OCI-M2 (cell line): ENCODE measurements around the gene TMEM74B.
"Not testable (repeated sequence)": the region's sequence is repeated elsewhere in the genome, so short reads cannot be mapped to it uniquely, and the experiment has no call there.

Experiments used
- DNase-seq: peaks from one replicate; lab custom pipeline; 2025; ENCODE audit not compliant: unreplicated experiment; lab: John Stamatoyannopoulos, UW

TMEM74B gene

DNA sequence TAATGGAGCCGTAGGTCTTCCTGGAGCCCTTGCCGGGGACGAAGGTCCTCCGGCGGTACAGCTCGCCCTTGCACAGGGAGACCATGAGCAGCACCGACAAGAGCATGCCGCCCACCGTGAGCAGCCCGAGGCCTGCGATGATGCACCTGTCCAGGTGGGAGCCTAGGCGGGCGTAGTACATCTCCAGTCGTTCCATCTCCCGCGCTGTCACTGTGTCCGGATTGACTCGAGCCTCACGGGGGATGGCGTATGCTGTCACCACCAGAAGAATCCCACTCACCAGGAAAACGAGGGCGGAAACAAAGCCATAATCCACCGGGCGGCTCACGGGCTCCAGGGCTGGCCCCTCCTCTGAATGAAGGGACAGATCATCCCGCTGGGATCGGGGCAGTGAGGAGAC lies 3.8 kb downstream of the TMEM74B start:
- no peak for DNase-seq

DNA sequence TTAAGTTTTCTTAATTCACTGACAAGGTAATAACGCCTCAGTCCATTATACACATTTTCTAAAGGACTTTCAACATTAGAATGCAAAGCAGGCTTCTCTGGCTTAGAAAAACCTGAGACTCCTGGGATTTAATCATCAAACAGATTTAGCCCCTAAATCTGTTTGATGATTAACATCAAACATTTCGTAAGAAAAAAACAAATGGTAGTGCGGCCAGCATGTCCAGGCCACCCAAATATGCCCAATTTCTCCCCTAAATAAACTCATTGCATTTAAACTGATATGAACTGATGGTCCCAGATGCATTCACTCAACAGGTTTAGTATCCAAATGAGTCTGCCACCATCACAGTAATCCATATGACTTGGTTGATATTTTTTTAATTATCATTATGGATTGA lies 6.2 kb downstream of the TMEM74B start:
- DNase-seq, result no peak

DNA sequence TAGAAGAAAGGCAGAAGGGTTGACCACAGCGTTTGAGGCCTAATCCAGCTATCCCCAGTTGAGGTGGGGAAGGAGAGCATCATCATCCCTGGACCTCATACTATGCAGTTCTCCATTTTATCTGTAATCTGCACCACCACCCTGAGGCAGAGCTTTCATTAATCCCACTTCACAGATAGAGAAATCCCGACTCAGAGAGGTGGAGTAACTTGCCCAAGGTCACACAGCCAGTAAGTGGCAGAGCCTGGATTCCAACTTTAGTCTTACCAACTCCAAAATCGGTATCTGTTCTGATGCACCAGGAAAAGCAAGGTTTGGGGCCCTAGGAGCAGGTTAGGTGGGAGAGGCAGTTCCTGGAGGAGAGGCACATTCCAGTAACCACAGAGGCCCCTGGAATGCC lies 6.7 kb downstream of the TMEM74B start:
- no peak for DNase-seq

DNA sequence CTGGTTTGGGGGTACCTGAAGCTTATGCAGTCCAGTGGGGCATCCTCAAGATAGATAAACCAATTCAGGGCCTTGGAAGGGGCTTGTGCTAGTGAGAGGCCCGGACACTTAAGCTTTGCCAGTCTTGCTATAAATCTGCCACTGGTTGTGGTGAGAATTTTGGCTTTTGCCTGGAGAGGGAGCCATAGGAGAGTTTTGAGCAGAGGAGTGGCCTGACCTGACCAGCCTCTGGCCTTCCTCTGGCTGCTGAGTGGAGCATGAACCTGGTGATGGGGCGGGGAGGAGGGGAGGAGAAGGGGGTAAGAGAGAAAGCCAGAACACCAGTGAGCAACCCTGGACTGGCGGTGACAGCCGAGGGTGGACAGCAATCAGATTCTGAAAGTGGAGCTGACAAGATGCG lies 7.1 kb downstream of the TMEM74B start:
- DNase-seq, result no peak

DNA sequence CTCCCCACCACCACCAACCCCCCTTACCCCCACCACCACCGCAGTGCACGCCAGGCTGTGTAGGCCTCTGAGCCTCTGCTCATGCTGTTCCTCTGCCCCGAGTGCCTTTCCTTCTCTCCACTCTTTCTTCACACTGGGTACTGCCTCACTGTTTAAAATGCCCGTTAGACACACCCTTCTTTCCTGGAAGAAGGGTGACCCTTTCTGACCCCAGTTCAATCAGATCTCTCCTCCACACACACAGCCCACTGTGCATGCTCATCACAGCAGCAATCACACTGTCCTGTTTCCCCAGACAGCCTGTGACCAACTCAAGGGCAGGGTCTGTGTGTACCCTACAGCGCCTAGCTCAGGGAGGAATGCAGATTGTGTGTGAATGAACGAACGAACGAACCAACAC lies 10.0 kb downstream of the TMEM74B start:
- DNase-seq, result no peak

DNA sequence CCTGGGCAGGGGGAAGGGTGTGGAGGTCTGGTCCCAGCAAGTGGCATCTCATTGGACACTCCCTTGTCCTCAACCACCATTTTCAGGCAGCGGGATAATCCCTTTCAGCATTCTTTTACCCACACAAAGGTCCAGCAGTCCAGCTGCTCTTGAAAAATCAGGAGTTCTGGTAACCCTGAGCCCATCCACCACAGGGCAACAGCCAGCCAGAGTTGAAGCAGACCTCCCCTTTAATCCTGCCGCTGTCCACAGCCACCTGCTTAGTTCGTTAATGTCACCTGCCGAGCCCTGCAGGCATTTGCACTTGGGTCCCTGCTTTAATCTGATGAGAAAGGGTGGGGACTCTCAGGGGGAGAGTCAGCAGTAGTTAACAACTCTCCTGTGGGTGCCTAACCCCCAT lies 11.1 kb downstream of the TMEM74B start:
- no peak for DNase-seq

DNA sequence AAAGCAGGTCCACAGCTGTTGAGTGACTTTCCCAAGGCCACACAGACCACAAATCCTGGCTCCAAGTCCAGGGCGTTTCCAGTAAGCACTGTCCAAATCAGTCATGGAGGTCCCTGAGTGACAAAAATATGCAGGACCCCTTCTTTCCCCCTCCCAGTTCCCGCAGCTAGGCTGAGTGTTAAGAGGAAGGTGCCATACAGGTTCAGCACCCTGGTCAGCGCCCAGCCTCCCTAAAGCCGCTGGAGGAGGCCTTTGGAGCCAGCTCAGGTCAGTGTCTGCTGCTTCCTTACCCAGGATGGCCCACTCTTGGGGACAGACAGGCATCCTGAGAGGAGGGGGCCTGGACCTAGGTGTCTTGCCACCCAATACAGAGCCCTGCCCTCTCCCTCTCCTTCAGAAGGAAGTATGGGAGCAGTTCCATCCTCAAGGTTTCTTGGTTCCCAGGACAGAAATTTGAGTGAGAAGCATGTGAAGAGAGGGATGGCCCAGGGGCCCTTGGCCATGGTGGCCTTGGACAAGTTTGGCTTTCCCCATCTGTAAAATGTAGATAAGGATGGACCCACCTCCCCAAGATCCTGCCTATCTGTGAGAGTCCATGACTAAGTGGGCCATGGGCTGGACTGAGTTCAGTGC lies 13.2 kb downstream of the TMEM74B start:
- DNase-seq, result no peak

DNA sequence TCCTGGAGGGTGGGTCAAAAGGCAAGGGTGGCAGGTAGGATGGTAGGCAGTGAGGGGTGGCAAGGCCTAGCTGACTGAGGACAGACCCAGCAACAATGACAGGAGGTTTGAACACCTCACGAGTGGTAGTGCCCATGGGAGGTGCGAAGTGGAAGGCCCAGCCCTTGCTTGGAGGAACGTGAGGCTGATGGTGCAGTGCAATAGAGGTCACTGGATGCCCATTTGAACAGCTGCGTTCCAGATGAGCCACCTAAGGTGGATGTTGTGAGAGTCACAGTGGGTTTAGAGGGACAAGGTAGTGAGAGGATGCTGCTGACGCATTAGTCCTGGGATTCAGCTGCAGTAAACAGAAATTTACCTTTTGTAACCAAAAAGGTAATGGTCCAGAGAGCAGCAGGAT lies 15.6 kb downstream of the TMEM74B start:
- DNase-seq, result no peak

DNA sequence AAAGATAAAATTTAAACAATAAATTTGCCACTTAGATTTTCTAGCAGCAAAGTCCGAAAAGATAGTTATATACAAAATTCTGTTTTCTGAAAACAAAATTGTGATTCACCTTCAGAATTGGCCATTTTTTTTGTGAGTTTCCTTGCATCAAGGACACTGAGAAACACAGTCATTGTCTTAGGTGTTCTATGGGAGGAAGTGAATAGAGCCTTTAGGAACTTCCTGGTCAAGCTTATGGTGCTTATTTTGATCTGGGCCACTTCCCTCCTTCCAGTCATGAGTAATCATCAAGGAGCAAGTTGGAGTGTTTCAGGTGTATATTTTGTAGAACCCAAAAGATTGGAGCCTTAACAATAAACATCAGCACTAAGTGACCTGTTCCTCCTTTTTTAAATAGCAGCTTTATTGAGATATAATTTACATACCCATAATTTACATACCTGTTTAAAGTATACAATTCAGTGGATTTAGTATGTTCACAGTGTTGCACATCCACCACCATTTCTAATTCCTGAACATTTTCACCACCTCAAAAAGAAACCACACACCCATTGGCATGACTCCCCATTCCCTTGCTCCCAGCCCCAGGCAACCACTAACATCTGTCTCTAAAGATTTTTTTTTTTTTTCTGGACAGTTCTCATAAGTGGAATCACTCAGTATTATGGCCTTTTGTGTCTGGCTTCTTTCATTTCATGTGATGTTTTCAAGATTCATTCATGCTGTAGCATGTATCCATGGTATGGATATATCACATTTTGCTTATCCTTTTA lies 17.6 kb downstream of the TMEM74B start:
- no peak for DNase-seq

DNA sequence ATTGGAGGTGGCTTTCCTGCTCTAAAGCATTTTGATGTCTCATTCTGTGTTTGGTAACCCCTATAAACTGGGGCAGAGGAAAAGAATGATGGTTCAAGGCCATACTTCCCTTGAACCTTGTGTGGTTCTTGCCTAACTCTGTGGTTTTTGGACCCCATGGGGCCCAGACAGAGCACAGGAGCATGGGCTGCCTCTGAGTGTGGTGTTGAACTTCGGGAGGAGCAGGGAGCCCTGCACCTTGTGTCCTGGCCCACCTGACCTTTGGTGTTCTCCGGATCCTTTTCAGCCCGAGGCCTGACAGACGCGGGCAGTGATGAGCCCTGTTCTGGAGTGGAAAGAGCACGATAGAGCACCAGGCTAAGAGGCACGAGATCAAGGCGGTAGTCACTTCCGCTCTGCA lies 18.8 kb downstream of the TMEM74B start:
- no peak for DNase-seq

DNA sequence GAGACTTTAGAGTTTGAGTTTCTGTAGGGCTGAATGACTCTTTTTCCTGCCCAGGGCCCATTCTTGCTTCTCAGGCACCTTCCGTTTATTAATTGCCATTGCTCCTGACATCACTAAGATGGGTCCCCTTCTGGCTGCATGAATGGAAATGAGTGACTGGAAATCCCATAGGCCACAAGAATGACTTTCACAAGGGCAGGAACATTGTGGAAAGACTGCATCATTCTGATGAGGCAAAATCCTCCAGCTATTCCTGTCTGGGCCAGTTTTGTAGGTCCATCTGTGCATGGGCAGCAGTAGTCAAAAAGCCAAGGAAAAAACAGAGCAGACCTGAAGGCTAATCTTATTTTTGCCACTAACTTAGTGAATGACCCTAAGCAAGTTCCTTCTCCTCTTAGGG lies 19.3 kb downstream of the TMEM74B start:
- DNase-seq, result no peak

DNA sequence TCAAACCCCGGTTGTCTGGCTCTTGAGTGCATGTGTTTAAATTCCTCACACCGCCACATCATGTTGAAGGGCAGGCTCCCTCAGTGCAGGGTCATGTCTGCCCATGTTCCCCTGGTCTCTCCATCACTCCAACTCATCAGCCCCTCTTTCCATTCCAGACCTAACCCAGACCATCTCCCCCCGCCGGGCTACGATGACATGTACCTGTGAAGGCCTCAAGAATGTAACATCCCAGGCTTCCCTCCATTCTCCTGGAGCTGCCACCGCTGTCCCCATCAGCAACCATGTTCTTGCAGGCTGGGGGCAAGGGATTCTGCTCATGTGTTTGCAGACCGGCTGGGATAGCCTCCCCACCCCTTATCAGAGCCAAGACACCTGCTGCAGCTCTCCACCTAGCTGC lies 19.9 kb downstream of the TMEM74B start:
- DNase-seq, result no peak

DNA sequence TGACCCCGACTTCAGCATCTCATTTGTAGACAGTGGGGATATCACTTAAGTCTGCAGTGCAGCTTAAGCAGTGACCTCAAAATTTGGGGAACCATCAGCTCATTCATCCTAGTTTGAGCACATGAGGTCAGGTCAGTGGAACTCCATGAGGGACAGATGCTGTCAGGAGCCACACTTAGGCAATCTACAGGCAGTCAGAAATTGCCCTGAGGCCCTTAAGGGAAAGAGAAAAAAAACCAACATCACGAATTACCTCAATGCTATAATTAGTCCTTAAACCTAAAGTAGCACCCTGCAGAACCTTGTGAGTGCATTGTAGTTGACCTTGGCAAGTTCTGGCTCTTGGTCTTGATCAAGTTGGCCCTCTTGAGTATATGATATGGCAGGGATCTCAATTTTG lies 21.1 kb downstream of the TMEM74B start:
- DNase-seq, result no peak

DNA sequence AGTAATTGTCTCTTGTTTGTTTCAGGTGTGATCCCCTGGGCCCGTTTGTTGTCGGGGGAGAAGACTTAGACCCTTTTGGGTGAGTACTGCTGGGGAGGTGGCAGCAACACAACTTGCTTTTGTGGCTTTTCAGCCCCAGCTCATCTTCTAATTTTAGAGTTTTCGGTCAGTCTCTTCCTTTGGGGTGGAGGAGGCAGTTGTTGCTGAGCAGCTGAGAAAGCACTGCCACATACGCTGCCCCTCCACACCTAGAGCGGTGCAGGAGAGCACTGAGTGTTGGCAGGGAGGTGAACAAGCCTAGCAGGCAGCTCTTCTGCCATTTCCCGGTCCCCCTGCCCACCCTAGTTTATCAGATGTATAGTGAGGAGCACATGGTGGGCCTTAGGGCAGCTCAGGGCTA lies 21.7 kb downstream of the TMEM74B start:
- DNase-seq, result no peak

DNA sequence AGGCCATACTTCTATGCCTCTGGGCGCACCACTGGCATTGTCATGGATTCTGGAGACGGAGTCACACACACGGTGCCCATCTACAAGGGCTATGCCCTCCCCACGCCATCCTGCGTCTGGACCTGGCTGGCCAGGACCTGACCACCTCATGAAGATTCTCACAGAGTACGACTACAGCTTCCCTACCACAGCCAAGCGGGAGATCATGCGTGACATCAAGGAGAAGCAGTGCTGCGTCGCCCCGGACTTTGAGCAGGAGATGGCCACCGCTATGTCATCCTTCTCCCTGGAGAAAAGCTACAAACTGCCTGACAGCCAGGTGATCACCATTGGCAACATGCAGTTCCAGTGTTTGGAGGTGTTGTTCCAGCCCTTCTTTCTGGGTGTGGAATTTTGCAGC lies 23.8 kb downstream of the TMEM74B start:
- DNase-seq, result no peak

DNA sequence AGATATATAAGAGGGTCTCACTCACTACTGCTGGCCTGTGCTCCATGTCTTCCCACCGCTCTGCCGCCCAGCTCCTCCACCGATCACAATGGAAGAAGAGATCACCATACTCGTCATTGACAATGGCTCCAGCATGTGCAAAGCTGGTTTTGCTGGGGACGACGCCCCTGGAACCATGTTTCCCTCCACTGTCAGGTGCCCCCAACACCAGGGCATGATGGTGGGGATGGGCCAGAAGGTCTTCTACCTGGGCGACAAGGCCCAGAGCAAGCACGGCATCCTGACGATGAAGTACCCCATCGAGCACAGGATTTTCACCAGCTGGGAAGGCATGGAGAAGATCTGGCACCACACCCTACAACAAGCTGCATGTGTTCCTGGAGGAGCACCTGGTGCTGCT lies 24.3 kb downstream of the TMEM74B start:
- no peak for DNase-seq

DNA sequence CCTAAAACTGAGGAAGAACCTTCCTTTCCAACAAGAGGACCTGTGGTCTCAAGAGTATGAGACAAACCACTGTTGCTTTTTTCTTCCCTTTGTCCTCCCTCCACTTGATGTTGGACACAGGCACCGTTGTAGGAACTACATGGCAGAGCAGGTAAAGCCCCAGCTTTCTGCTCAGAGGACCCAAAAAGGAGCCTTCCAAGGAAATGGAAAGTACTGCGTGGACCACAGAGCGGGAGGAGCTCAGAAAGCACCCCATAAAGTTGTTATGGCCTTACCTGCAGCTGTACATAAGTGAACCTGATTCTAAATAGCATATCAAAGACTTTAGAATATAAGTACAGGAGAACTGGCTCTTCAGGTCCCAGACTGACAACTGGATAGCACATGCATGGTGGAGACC lies 29.4 kb downstream of the TMEM74B start:
- DNase-seq, result no peak

DNA sequence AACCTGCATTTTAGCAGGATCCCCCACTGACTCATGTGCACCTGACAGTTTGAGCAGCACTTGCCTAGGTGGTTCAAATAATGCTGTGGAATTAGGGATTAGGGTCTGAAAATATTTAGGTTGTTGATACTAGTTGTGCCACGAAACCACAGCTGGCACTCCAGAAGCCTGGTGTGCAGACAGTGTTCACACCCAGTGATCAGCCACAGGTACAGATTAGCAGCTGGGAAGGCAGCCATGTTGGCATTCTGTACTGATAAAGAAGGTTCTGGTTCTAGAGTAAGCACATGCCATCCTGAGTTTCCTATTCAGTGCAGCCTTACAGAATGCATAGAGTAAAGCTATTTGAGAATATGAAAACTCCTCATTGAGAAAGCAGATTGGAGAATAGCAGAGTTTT lies 30.1 kb downstream of the TMEM74B start:
- no peak for DNase-seq

DNA sequence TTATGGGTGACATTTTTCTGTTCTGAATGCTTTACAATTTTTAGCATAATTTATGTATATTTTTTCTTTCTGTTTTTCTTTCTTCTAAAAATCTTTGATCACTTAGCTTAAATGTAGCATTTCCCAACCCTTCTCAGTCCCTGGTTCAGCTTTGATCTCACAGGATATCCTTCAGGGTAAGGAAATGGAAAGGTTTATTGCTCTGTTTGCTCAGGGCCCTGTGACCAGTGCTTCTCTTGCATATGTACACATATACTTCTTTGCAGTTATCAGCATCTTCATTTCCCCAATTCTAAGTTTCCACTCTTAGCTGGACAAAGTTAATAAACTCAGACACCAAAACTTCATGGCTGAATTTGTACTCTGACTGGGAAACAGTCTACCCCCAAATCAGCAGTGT lies 30.6 kb downstream of the TMEM74B start:
- no peak for DNase-seq

DNA sequence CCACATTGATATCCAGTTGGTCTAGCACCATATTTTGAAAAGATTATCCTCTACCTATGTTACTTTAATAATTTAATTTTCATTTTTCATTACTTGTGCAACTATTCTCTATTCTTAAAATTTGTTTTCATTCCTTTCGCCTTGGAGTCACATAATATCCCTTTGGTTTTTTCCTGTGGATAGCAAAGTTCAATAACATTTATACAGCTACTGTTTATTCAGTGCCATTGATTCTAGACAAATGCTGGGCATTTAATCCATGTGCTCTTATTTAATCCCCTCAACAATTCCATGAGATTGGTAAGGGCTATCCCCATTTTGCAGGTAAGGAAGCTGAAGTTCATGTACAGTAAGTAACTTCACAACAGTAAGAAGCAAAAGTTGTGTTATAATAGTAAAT lies 33.8 kb downstream of the TMEM74B start:
- DNase-seq, result no peak

DNA sequence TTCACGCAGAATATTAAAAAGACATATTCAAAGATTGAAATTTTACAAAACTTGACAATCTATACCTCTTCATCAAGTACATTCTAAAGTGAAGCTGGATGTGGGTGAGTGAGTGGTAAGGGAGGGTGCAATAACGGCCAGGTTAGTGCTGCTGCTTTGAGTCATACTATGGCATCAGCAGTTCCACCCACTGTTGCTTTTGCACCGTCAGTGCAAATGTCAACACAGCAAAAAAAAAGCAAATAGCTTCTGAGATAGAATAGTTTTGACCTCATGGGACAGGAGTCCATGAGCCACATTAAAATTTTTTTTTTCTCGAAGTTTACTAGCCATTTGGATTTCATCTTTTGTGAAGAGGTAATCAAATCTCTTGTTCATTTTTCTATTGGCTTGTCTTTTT lies 34.6 kb downstream of the TMEM74B start:
- no peak for DNase-seq

DNA sequence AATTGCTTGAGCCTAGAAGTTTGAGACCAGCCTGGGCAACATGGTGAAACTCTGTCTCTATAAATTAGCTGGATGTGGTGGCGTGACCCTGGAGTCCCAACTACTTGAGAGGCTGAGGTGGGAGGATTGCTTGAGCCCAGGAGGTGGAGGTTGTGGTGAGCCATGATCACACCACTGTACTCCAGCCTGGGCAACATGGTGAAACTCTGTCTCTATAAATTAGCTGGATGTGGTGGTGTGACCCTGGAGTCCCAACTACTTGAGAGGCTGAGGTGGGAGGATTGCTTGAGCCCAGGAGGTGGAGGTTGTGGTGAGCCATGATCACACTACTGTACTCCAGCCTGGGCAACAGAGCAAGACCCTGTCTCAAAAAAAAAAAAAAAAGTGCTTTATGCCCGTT lies 35.0 kb downstream of the TMEM74B start:
- not testable (repeated sequence) for DNase-seq

DNA sequence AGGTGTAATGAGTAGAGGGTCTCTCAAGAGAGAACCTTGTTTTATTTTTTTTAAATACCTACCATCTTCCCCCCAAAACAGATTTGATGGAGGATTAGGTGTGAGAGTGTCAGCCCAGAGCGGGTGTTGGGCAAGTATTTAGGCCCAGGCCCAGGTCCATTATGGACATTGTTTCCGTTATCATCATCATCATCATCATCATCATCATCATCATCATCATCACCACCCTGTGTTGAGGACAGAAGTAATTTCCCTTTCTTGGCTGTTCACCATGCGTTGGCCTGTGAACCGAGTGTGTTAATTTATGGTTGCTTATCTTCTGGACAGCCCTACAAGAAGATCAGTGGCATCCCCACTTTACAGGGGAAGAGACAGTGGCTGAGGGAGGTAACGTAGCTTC lies 37.8 kb downstream of the TMEM74B start:
- DNase-seq, result no peak
